ENCODE data around the gene FREM3.
"Not testable (repeated sequence)": the region's sequence is repeated elsewhere in the genome, so short reads cannot be mapped to it uniquely, and the experiment has no call there.

Gene FREM3

DNA sequence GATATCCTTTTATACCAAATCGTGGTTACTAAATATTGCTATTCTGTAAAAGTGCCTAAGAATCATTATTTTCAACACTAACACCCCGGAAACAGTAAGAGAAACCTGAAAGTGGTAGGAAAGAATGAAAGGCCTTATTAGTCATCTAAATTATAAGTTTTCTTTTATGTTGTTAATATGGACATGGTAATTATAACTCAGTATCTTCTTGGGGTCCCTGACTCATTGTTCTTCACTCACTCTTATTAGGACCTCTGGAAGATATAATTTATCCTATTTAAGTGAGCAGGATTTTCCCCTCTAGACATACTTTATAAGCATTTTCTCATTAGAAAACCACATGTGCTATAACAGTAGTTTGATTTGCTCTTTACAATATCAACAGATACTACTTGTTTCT, 136.0 kb downstream of the FREM3 start:
- no peak for FAIRE-seq

GRCh38 chr4:143559757-143560147, 140.7 kb downstream of the FREM3 start:
- no peak for FAIRE-seq

DNA sequence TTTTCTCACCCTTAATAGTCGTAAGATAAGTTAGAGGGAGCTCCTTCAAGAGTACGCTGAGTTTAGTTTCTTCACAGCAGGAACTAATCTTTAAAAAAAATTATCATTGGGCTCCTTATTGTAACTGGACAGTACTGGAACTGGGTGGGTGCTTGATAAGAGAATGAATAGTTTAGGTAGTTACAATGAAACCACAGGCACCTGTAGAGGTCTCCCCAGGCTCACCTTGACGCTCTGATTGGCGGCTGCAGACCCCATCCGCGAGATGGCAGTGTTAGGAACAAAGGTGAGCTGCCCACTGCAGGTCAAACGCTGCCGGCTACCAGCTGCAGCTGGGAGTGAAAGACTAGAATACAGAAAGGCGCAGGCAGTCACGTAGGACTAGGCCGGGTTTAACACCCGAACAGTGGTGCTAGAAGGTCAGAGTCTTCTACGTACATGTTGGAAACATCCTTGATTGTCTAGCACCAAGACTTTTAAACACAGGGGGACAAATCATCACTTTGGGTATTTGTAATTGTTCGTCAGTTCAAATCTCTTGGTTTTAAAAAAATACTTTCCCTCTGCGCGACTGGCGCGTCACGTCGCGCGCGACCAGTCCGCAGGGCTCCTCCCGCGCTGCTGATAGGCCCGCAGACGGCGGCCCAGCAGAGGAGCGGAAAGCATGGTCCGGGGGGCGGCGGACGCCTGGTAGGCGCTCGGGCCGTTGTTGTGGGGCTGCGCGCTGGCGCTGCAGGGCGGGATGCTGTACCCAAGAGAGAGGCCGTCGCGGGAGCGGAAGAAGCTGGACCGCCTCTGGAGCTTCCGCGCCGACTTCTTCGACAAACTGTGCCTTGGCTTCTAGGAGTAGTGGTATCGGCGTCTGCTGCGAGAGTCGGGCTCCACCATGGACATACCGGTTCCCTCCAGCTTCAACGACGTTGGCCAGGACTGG, 141.4 kb downstream of the FREM3 start:
- no peak for FAIRE-seq

DNA sequence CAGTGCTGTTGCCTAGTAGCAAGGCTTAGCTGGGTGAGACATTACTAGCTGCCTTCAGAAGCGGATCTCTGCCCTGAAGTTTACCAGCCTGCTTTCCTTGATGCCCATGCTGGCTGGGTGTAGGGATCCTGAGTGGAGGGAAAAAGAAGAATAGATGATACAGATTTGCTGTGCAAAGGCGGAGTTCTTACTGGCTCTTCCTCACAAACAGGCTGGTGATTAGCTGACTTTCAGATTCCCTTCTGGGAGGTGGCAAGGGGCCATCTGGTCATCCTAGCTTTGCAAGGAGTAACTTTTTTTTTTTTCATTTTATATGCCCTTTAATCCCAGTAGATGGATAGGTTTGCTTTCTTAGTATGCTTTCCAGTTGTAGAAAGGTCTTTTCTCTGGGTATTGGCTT, 142.2 kb downstream of the FREM3 start:
- FAIRE-seq = no peak

DNA sequence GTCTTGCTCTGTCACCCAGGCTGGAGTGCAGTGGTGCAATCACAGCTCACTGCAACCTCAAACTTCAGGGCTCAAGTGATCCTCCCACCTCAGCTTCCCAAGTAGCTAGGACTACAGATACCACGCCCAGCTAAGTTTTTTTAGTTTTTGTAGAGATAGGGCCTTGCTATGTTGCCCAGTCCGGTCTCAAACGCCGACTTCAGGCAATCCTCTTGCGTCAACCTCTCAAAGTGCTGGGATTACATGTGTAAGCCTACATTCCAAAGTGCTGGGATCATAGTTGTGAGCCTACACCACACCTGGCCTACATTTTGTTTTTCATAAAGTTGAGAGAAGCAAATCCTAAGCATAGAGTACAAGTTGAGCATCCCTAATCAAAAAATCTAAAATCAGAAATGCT, 144.8 kb downstream of the FREM3 start:
- no peak for FAIRE-seq

GRCh38 chr4:143554728-143555597, 145.5 kb downstream of the FREM3 start:
- no peak for FAIRE-seq

DNA sequence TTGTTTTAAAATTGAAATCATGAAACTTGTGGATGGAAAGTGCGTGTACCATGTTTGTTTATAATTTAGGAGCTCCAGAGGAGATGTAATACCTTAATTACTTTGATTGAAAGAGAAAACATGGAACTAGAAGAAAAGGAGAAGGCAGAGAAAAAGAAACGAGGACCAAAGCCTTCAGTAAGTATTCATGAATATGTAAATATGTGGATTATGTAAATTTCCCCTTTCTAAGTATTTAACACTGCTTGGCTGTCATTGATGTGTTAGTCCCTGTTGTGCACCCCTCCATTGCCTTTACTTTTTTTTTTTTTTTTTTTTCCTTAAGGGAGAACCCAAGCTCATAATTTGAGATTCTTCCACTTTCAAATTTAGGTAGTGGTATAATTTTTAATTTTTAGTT, 150.5 kb downstream of the FREM3 start:
- FAIRE-seq = no peak

- no peak for FAIRE-seq
These were observed 160.8 kb downstream of the FREM3 start for GRCh38 chr4:143539670-143540023.

- FAIRE-seq = no peak
These were observed 161.4 kb downstream of the FREM3 start for GRCh38 chr4:143538979-143539669.

DNA sequence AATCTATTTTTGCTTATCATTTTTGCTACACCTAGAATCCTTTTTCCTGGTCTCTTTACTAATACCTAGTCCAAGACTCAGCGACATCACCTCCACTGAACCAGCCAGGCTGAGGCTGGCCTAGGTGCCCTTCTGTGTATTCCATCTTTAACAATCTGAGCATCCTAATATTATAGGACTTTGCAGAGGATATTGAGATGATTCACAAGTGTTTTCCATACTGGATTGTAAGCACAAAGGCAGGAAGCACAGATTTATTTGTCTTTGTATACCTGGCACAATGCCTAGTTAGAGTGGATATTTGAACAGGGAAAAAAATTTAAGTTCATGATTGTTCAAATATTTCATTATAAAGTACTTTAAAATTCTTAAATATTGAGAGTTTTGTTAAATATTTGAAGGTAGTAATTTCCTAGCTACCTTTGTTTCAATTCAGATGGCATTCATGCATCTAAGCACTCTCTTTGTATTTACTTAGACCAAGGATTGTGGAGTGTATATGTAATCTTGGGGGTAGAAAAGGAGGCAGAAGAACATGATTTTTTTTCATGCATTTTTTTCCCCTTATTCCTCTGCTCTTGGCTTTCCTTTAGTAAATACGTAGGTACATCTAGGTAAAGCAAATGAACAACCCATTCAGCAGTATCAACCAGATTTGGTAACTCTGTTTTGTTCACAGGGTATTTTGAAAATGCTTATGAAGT, 168.5 kb downstream of the FREM3 start:
- no peak for FAIRE-seq

- no peak for FAIRE-seq
These were observed 169.1 kb downstream of the FREM3 start for GRCh38 chr4:143531380-143531779.

GRCh38 chr4:143528046-143528445, 172.4 kb downstream of the FREM3 start:
- FAIRE-seq = not testable (repeated sequence)

All from A204.1 (cell line).